ENCODE data around the gene PJA2.
"Not testable (repeated sequence)": the region's sequence is repeated elsewhere in the genome, so short reads cannot be mapped to it uniquely, and the experiment has no call there.

PJA2 gene

DNA sequence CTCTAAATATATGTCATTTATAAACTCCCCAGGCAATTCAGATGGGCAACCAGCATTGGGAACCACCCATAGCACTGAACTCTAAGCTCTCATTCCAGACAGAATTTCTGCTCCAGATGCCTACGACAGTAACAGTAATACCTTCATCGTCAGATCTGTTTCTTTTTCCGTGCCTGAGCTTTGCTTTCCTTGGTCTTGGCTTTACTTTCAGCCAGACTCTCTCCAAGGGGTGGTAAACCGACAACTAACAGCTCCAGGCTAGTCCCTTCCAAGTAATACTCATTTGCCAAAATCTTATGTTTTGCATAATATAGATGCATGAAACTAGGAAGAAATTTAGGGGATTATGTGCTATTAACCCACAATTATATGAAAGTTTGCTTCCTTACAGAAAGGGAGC, 102.3 kb downstream of the PJA2 start:
- DNase-seq, result no peak

DNA sequence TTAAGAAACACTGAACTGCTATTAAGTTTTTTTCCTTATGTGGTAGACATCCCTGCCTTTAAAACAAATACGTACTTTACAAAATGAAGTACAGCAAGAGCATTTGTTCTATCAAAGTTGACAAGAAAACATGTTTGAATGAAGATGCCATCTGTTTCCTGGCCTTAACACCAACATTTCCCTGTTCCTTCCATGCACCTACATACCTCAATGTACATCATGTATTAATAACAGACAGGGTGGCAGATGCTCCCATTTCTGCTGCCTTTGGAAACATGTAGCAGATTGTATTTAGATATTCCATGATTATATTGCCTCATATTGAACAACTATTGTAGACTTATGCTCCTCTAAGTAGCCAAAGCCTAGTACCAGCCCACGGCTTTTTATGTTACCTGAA, 104.4 kb downstream of the PJA2 start:
- no peak for DNase-seq

DNA sequence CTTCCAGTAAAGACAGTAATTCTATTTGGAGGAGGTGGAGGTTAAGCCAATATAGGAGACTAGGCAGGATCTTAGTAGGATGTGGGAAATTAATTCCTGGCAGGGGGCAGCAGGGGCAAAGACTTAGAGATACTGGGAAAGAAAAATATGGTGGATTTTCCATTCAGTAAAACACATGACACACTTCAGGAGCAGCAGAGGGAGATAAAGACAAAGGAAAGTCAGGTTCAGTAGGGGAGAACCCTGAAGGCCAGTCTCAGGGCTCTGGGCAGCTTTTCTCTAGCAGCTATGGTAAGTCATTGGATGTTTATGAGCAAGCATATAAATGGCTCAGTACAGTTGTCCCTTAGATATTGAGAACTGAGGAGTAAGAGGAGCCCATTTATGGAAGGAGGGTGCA, 105.5 kb downstream of the PJA2 start:
- DNase-seq, result no peak

DNA sequence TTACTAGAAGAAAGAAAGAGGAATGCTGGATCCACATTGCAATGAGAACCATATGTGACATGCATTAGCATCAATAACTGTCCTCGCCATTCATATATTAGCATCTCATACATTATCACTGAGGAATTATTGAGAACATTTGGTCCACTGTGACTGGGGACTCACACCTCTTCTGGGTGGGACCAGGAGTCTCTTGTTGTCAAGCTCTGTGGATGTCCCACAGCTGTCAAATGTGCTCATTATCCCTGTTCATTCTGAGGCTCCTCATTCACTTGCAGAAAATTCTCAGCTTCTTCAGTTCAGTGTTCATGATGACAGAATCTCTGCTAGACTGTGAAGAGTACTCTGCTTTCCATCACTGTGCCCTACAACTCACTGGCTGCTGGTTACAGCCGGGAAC, 109.4 kb downstream of the PJA2 start:
- DNase-seq, result no peak

DNA sequence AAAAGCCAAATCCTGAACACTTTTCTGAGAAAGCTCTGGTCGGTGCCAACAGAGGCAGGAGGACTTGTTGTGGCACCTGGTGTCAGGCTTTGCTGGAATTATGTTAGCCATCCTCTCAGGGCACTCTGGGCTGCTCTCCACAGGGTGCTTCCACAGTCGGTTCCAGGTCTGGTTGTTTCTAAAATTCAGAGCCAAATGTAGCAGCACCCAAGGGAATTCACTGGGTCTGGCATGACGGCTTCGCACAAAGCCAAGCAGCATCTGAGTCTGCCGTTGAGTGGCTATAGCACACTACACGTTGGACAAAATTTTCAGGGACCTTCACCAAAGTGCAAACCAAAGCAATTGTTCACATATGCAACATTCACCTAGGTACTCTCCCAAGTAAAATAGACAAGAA, 110.2 kb downstream of the PJA2 start:
- no peak for DNase-seq

DNA sequence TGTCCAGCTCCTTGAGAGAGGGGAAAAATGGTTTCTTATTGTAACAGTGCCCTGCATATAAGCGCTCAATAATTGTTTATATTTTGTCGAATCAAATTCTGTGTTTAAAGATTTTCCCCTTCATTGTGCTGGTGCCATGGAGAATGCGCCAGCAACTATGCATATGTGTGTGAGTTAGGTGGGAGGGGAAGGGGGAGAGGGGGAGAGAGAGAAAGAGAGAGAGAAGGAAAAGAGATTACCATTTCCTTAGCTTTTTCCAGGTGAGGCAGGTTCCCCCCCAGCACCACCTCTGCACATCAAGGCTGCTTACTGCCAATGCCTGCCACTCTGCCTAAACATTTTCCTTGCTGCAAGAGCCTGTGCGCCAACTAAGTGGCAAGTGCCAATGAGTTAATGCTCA, 111.0 kb downstream of the PJA2 start:
- DNase-seq, result no peak

DNA sequence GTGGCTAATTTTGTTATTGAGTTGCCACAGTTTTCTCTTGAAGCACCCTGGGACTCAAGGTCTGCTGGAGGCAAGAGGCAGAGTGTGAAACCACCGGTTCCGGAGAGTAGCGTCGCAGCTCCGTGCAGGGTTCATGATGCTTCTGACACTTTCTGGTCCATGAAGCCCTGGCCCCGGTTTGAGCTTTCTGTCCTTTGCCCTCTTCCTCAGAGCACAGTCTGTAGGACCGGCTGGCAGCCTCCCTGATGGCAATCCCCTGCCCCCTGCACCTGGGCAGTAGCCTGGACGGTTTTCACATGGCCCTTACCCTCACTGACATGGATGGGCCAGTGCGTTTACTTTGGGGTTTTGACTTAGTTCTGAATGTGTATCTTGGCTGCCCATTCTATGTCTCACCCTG, 111.9 kb downstream of the PJA2 start:
- DNase-seq, result no peak

DNA sequence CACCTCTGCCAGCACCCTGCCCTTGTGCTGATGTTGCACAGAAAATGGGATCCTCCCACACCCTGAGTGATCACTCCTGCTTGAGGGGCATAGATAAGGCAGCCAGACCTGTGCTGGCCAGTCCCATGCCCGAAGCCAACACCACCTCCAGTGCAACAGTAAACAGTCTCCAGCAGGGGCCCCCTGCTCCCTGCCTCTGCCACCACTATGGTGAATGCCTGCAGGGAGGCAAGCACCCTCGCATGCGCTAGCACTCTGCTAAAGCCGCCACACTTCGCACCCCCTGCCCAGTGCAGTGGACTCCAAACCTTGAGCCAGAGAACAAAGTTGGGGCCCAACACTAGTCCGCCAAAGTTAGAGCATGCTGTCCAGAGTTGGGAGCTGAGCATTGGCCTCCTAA, 118.7 kb downstream of the PJA2 start:
- no peak for DNase-seq

DNA sequence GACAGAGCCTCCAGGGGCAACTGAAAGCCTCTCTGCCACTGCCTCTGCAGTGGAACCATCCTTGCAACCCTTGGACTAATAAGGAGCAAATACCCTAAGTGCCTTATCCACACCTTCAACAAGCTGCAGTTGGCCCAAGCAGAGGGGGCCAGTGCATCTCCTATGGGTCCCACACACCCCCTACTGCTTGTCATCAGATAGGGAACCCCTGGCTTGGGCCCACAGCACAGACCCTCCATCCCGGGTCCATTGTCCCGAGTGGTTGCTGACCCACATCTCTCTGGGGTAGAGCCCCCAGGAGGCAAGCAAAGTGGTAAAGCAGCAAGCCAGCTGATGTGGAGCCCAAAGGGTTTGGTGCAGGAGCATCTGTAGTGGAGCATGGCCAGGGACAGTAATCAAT, 119.5 kb downstream of the PJA2 start:
- DNase-seq, result no peak

DNA sequence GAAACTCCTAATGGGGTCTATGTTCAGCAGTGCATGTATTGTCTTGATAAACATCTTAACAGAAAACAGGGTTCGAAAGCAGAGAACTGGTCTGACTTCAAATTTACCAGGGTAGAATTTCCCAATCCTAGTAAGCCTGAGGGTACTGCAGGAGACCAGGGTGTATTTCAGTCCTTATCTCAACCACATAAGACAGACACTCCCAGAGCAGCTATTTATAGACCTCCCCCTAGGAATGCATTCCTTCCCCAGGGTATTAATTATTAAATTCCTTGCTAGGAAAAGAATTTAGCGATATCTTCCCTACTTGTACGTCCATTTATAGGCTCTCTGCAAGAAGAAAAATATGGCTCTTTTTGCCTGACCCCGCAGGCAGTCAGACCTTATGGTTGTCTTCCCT, 123.1 kb downstream of the PJA2 start:
- not testable (repeated sequence) for DNase-seq
